HG03025 (cell line): ENCODE measurements around the gene NBPF26.
"Not testable (repeated sequence)": the region's sequence is repeated elsewhere in the genome, so short reads cannot be mapped to it uniquely, and the experiment has no call there.

Experiments used
- ATAC-seq: cut with Tn5 transposase; IDR thresholded peaks from one replicate; pipeline ENCODE4 v1.9.1; 2021; ENCODE audit warnings: mild to moderate bottlenecking, moderate library complexity; ENCODE audit not compliant: unreplicated experiment, low FRiP score

NBPF26 gene

GRCh38 chr1:120723715-120724402 is at the start of gene NBPF26:
NBPF26 (plus strand) TSS chr1:120723945.
- ATAC-seq: not testable (repeated sequence)

- ATAC-seq: not testable (repeated sequence)
Observed at GRCh38 chr1:120680106-120680819, 43.5 kb upstream of the NBPF26 start.

GRCh38 chr1:120680938-120681337 is 42.8 kb upstream of the NBPF26 start:
- ATAC-seq: not testable (repeated sequence)

GRCh38 chr1:120684397-120684796 is 39.3 kb upstream of the NBPF26 start:
- ATAC-seq: not testable (repeated sequence)

- not testable (repeated sequence) for ATAC-seq
Observed at GRCh38 chr1:120685622-120686021, 38.1 kb upstream of the NBPF26 start.

GRCh38 chr1:120687250-120687649 is 36.5 kb upstream of the NBPF26 start:
- not testable (repeated sequence) for ATAC-seq

- ATAC-seq: not testable (repeated sequence)
Observed at GRCh38 chr1:120700807-120701562, 22.8 kb upstream of the NBPF26 start.

GRCh38 chr1:120723358-120723714 is 409 bp upstream of the NBPF26 start:
- not testable (repeated sequence) for ATAC-seq

GRCh38 chr1:120724507-120724906 is 762 bp downstream of the NBPF26 start:
- not testable (repeated sequence) for ATAC-seq

GRCh38 chr1:120728811-120729210 is 5.1 kb downstream of the NBPF26 start:
- not testable (repeated sequence) for ATAC-seq

- ATAC-seq: not testable (repeated sequence)
Observed at GRCh38 chr1:120769090-120769489, 45.3 kb downstream of the NBPF26 start.

- ATAC-seq: not testable (repeated sequence)
Observed at GRCh38 chr1:120805452-120805851, 81.7 kb downstream of the NBPF26 start.

- ATAC-seq: not testable (repeated sequence)
Observed at GRCh38 chr1:120811822-120812221, 88.1 kb downstream of the NBPF26 start.

- not testable (repeated sequence) for ATAC-seq
Observed at GRCh38 chr1:120825051-120825450, 101.3 kb downstream of the NBPF26 start.

GRCh38 chr1:120826623-120827022 is 102.9 kb downstream of the NBPF26 start:
- not testable (repeated sequence) for ATAC-seq

GRCh38 chr1:120844186-120844944 is 120.6 kb downstream of the NBPF26 start:
- ATAC-seq: not testable (repeated sequence)

GRCh38 chr1:120844945-120845330 is 121.2 kb downstream of the NBPF26 start:
- ATAC-seq: not testable (repeated sequence)

GRCh38 chr1:120849400-120850286 is 125.9 kb downstream of the NBPF26 start:
- not testable (repeated sequence) for ATAC-seq

- not testable (repeated sequence) for ATAC-seq
Observed at GRCh38 chr1:120850287-120850536, 126.5 kb downstream of the NBPF26 start.
